Measurements from ENCODE around the gene RCAN2.

DNA sequence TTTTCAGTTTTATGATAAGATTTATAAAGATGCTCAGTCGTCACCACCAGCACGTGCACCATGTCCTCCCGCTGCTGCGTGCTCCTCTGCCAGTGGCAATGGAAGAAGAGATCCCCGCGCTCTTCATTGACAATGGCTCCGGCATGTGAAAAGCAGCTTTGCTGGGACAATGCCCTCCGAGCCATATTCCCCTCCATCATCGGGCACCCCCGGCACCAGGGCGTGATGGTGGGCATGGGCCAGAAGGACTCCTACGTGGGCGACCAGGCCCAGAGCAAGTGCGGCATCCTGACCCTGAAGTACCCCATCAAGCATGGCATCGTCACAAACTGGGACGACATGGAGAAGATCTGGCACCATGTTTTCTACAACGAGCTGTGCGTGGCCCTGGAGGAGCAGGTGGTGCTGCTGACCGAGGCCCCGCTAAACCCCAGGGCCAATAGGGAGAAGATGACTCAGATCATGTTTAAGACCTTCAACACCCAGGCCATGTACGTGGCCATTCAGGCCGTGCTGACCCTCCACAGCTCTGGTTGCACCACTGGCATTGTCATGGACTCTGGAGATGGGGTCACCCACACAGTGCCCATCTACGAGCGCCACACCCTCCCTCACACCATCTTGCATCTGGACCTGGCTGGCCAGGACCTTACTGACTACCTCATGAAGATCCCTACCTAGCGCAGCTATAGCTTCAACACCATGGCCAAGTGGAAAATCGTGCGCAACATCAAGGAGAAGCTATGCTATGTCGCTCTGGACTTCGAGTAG, 286.2 kb downstream of the RCAN2 start:
- TF ChIP-seq POLR2AphosphoS5 (IDR thresholded peaks at IDR 0.05; ENCODE audit: low read depth) = no peak
- TF ChIP-seq, protein P1, sequence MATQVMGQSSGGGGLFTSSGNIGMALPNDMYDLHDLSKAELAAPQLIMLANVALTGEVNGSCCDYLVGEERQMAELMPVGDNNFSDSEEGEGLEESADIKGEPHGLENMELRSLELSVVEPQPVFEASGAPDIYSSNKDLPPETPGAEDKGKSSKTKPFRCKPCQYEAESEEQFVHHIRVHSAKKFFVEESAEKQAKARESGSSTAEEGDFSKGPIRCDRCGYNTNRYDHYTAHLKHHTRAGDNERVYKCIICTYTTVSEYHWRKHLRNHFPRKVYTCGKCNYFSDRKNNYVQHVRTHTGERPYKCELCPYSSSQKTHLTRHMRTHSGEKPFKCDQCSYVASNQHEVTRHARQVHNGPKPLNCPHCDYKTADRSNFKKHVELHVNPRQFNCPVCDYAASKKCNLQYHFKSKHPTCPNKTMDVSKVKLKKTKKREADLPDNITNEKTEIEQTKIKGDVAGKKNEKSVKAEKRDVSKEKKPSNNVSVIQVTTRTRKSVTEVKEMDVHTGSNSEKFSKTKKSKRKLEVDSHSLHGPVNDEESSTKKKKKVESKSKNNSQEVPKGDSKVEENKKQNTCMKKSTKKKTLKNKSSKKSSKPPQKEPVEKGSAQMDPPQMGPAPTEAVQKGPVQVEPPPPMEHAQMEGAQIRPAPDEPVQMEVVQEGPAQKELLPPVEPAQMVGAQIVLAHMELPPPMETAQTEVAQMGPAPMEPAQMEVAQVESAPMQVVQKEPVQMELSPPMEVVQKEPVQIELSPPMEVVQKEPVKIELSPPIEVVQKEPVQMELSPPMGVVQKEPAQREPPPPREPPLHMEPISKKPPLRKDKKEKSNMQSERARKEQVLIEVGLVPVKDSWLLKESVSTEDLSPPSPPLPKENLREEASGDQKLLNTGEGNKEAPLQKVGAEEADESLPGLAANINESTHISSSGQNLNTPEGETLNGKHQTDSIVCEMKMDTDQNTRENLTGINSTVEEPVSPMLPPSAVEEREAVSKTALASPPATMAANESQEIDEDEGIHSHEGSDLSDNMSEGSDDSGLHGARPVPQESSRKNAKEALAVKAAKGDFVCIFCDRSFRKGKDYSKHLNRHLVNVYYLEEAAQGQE (IDR thresholded peaks at IDR 0.05; ENCODE audit: unreplicated experiment) = no peak
